Cardiac muscle cell (in vitro differentiated cells and primary cell): ENCODE results near the gene NKAIN1. TPM values are rescaled to one million over a fixed set of nuclear protein-coding genes. Genes with fewer than 3 reads are reported as not detected.
"Not testable (repeated sequence)": the region's sequence is repeated elsewhere in the genome, so short reads cannot be mapped to it uniquely, and the experiment has no call there.

Source experiments
- DNase-seq, 2 donors: peaks; one replicate each; pipeline versions ENCODE4 v3.0.0 to v3.0.0-alpha.2; 2010 to 2017; ENCODE audit warnings: low read depth in 1 of 2, low spot score in 1 of 2
- H3K27ac ChIP-seq: fragments of 200-600 bp; sonication (generic); 2 replicates; pipeline ENCODE4 v1.5.1; 2016
- H3K27me3 ChIP-seq: fragments of 200-600 bp; sonication (generic); 2 replicates; pipeline ENCODE4 v1.6.0; 2016; ENCODE audit warnings: control low read depth
- H3K36me3 ChIP-seq: fragments of 200-600 bp; sonication (generic); 2 replicates; pipeline ENCODE4 v1.5.1; 2016; ENCODE audit warnings: control low read depth
- H3K4me1 ChIP-seq: fragments of 200-600 bp; sonication (generic); 2 replicates; pipeline ENCODE4 v1.8.1; 2017; ENCODE audit warnings: low read depth, mild to moderate bottlenecking, mixed run types
- H3K4me3 ChIP-seq: fragments of 200-600 bp; sonication (generic); 2 replicates; pipeline ENCODE4 v1.5.1; 2016; ENCODE audit warnings: mild to moderate bottlenecking
- H3K9me3 ChIP-seq: fragments of 200-600 bp; sonication (generic); 2 replicates; pipeline ENCODE4 v1.5.1; 2017; ENCODE audit warnings: low read depth, mild to moderate bottlenecking, control low read depth
- CTCF ChIP-seq: IDR thresholded peaks from 2 replicates; pipeline ENCODE4 v1.5.1; 2012; ENCODE audit warnings: low read depth, mild to moderate bottlenecking, low read length
- polyA plus RNA-seq: library from polyadenylated mRNA; unstranded; fragments of >200 nt; fragmentation: Nextera tagmentation; extraction: Ambion mirVana; gene quantifications from 2 replicates; pipeline ENCODE4 v1.2.1, GENCODE V29; 2016
- total RNA-seq: library from RNA; depleted of rRNA; stranded (reverse); fragments of >200 nt; gene quantifications from 2 replicates; pipeline ENCODE4 v1.2.3, GENCODE V29; 2016

Gene NKAIN1
- total and polyA plus RNA-seq, 2 experiments from 2014 or later, result 1.9 to 2.8 TPM

- Histone ChIP-seq H3K4me3 (no peak overlapping the region), H3K9me3 (no peaks in the 10 kb centered on the region), H3K27ac (no peak overlapping the region), H3K27me3 (no peaks in the 10 kb centered on the region), H3K4me1 (peaks cover 8% of the 10 kb centered on the region), H3K36me3 (no peaks in the 10 kb centered on the region)
- no peak for TF ChIP-seq CTCF
- DNase-seq, result no peak
Measured at GRCh38 chr1:31143455-31143854, 96.2 kb downstream of the NKAIN1 start.

GRCh38 chr1:31142406-31142805, 97.3 kb downstream of the NKAIN1 start:
- Histone ChIP-seq H3K27ac (no peak overlapping the region), H3K4me1 (peaks cover 8% of the 10 kb centered on the region), H3K27me3 (no peaks in the 10 kb centered on the region), H3K9me3 (no peaks in the 10 kb centered on the region), H3K4me3 (no peak overlapping the region), H3K36me3 (no peaks in the 10 kb centered on the region)
- no peak for TF ChIP-seq CTCF
- DNase-seq, result no peak

- H3K4me1 ChIP-seq, result peaks cover under 1% of the 10 kb centered on the region
Measured at GRCh38 chr1:31140299-31140698, 99.4 kb downstream of the NKAIN1 start.

GRCh38 chr1:31138797-31139521, 100.7 kb downstream of the NKAIN1 start:
- H3K4me1 ChIP-seq, DNase-seq, H3K36me3 ChIP-seq, H3K27me3 ChIP-seq, H3K4me3 ChIP-seq, H3K9me3 ChIP-seq, H3K27ac ChIP-seq: not testable (repeated sequence)

More at GRCh38 chr1:31140299-31140698, 99.4 kb downstream of the NKAIN1 start:
- H3K27me3 ChIP-seq, result no peaks in the 10 kb centered on the region
- no peak overlapping the region for H3K27ac ChIP-seq
- H3K4me3 ChIP-seq, result no peak overlapping the region
- no peak for DNase-seq
- H3K36me3 ChIP-seq, result no peaks in the 10 kb centered on the region
- no peaks in the 10 kb centered on the region for H3K9me3 ChIP-seq
- TF ChIP-seq CTCF, result no peak

- H3K9me3 ChIP-seq, DNase-seq, H3K27ac ChIP-seq, H3K4me3 ChIP-seq, H3K36me3 ChIP-seq, H3K27me3 ChIP-seq, H3K4me1 ChIP-seq: not testable (repeated sequence)
Measured at GRCh38 chr1:31137873-31138272, 101.8 kb downstream of the NKAIN1 start.

- Histone ChIP-seq H3K9me3 (no peaks in the 10 kb centered on the region), H3K4me1 (no peaks in the 10 kb centered on the region), H3K27me3 (no peaks in the 10 kb centered on the region), H3K27ac (no peak overlapping the region), H3K4me3 (no peak overlapping the region), H3K36me3 (no peaks in the 10 kb centered on the region)
- TF ChIP-seq CTCF, result no peak
- no peak for DNase-seq
Measured at GRCh38 chr1:31135973-31136600, 103.6 kb downstream of the NKAIN1 start.
